OCI-M2 (cell line): ENCODE results near the gene TOX2.

Source experiments
- DNase-seq: peaks from one replicate; lab custom pipeline; 2025; ENCODE audit not compliant: unreplicated experiment; lab: John Stamatoyannopoulos, UW

Gene TOX2

DNA sequence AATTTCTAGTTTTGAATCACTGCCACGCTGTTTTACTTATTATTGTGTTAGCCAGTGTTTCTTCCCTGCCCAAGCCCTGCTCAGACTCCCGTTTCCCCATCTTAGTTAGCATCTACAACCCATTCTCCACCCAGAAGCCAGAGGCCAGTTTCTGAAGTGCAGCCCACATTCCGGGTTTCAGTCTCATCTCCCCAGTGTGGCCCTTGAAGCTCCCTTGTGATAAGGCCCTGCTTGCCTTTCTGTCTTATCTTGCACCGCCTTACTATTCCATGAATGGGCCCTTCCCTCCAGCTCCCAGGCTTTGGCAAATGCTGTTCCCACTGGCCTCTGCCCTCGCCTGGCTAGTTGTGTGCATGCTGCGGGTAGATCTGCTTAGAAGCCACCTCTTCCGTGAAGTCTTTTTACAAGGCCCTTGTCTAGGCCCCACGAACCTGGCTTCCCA lies 41.1 kb downstream of the TOX2 start:
- DNase-seq: no peak

DNA sequence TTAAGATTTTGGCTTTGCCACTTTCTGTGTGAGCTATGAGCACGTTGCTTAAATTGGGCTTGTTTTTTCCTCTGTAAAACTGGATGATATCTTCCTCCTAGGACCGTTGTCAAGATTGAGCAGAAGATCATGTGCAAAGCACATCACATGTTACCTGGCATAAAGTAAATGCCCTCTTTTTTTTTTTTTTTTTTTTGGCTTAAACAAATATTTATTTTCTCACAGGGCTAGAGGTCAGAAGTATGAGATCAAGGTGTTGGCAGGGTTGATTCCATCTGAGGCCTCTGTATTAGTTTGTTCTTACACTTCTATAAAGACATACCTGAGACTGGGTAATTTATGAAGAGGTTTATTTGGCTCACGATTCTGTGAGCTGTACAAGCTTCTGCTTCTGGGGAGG lies 42.7 kb downstream of the TOX2 start:
- DNase-seq: no peak

DNA sequence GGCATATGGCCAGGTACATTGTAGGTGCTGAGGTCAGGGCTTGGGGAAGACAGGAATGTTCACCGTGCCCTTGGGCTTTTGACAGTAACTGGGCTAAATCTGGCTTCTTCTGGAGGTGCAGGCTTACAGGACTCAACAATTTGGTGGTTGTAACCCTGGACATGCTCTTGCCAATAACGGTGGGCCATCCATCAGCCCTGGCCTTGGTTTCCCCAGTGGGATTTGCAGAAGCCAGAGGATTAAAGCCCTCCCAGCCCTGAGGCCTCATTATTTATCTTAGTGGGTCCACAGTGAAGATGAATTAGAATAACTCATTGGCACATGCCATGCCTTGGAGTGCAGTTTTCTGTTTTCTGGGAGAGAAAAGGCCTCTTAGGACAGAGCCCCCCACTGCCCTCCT lies 44.0 kb downstream of the TOX2 start:
- DNase-seq: no peak

DNA sequence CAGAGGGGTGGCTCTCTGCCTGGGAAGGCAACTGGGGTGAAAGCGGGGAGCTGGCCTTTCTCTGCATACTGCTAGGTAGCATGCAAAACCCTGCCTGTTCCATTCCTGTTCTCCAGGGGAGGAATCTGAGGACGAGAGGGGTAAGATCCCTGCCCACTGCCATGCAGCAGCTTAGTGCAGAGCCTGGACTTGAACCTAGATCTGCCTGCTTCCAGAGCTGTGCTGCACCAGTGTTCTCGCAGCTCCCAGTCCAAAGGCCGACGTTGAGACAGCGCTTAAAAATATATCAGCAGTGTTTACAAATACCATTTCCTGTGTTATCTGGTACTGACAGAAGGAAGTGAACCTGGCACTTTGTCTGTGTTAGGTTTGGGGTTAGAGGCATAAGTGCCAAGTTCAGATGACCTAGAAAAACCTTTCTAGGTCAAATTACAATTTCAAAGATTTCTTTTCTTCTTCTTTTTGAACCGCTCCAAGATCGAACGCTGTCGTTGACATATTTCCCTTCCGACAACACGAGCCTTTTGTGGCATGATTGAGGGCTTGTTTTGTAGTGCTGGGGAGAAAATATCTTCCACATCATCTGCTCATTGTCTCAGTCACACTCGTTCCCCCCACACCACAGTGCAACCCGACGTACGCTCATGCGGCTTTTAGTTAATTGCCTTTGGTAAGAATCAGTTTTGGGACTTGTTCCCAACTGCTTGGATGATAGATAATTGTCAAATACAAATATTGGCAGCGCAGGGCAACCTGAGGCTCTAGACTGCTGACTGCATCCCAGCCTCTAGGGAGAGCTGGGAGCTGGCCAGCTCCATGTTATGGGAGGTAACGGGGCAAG lies 44.6 kb downstream of the TOX2 start:
- DNase-seq: peak; percentile 23

DNA sequence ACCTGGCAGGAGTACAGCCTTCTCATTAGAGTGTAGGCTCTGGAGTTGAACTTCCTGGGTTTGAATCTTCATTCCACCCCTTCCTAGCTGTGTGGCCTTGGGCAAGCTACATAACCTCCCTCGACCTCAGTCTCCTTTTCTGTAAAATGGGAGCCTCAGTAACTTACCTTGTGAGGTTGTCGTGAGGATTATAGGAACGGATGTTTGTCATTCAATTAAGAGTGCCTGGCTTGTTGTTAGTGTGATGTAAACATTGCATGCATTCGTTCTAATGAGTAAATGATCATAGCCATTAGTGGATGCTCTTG lies 45.2 kb downstream of the TOX2 start:
- no peak for DNase-seq

DNA sequence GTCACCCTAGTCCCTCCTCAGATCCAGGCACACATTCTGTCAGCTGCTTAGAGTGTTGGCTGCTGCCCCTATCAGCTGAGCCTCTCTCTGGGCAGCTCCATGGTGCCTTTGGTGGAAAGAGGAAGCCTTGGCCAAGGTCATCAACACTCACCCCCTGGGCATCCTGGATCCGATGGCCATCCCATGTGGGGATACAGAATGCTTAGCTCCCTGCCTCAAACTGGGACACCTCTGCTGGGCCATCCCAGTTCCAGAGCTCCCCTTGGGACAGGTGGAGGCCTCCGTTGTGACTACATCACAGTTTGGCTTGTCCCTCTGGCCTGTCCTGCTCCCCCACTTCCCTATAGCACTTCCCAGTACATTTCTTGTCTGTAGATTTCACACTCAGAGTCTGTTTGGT lies 45.6 kb downstream of the TOX2 start:
- no peak for DNase-seq

DNA sequence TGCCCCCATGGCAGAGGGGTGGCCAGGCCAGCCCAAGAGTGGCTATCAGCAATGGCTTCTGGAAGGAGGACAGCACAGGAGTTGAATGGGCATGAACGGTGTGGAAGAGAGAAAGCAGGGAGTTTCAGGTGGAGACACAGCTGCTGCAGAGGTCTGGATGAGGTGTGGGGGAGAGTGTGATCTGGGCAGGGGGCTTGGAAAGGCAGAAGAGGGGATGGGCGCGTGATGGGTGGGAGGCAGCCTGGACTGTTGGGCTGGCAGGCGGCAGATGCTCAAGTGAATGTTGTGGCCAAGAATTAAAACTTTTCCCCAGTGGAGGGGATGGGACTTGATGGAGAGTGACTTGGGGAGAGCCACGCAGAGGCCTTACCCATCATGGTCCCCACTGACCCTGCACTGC lies 46.5 kb downstream of the TOX2 start:
- DNase-seq: no peak

DNA sequence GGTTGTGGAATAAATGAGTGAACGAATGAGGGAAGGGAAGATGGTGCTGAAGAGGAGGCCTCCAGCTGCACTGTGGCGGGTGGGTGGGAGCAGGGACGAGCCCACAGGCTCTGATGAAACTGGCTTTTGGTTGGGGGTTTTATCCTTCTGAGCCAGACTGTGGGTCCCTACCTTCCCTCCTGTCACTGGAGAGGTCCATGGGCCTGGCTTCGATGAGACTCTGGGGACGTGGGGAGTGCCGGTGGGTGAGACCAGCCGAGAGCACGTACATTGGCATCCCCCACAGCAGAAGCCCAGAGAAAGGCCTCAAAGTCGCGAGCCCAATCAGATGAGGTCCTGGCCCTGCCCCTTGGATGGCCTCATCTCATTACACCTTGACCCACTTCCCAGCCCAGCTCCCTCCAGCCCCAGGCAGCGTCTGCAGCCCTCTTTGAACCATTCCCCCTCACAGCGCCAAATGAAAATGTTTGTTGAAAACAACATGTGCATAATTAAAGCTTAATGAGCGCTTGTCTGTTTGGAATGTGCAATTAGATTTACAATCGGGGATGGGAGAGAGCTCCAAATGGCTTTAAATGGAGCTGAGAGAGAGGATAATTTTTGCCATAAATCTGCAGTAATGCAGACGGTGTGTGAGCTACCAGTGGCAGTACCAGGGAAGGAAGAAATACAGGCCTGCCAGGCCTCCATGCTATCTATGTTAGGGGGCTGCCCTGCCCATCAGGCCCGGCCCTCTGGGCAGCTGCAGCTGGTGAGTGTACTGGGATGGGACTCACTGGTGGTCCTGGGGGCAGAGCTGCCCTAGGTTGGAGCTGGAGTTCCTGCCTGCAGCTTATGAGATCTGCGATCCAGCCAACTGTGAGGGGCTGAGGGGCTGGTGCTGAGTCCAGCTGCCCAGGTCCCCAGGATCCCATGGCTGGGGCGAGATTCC lies 47.2 kb downstream of the TOX2 start:
- DNase-seq: no peak

DNA sequence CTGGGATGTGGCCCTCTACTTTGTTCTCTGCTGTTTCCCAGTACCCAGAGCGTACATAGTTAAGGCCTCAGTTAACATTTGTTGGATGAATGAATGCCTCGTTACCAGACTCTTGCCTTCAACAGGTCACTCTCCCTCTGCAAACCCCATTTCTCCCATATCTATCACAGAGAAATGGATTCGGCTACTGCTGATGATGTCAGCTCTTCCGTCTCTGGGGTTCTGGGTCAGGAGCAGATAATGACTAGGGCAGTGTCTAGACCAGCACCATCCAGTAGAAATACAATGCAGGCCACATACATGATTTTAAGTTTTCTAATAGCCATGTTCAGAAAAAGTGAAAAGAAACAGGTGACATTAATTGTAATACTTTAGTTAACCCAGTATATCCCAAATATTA lies 47.9 kb downstream of the TOX2 start:
- no peak for DNase-seq

DNA sequence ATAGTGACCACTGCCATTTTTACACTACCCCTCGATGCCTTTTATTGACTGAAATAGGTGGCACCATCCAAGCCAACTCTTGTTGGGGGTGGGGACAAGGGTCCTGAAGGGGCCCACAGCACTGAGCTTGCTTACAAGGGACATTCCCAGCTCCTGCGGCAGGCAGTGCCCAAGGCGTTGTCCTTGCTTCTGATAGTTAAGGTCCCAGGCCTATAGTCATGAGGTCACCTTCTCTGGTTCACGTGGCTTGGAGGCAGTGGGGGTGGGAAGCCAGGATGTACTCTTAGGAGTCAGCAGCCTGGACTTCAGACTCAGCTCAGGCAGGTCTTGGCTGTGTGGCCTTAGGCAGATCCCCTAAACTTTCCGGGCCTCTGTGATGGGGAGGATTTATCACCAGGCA lies 48.6 kb downstream of the TOX2 start:
- DNase-seq: no peak

DNA sequence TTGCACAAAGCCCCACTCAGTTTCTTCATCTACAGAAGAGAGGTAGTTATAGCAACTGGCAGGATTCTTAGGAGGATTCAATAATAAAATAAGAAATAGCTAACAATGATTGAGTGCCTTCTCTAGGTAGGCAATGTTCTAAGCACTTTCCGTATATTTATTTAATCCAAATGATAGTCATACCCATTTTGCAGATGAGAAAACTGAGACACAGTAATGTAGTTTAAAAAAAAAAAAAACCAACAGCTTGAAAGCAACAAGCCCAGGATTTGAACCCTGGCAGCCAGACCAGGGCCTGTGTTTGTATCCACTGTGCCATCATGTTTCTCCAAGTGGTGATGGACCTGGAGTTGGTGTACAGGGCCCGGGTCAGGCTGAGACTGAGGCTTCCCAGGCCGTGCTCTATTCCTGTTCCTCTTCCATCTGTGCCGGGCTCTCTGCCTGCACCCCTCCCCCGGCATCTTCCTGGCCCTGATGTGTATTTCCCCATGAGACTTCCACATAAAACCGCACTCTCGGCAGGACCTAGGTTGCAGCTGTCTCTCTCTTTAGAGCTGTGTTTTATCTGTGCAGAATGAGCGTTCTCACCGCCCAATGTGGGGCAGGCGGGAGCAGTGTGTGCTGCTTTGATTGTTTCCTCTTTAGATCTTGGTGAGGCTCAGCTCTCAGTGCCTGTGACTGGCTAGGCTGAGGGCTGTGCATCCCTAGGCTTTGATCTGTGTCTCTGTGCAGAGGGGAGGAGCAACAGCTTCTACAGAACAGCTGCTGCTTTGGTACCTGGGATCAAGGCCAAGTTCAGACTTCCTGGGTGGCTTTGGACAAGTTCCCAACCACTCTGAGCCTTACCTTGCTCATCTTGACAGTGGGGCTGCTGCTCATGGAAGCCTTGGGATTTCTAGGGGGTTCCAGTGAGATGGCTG lies 49.5 kb downstream of the TOX2 start:
- DNase-seq: no peak

DNA sequence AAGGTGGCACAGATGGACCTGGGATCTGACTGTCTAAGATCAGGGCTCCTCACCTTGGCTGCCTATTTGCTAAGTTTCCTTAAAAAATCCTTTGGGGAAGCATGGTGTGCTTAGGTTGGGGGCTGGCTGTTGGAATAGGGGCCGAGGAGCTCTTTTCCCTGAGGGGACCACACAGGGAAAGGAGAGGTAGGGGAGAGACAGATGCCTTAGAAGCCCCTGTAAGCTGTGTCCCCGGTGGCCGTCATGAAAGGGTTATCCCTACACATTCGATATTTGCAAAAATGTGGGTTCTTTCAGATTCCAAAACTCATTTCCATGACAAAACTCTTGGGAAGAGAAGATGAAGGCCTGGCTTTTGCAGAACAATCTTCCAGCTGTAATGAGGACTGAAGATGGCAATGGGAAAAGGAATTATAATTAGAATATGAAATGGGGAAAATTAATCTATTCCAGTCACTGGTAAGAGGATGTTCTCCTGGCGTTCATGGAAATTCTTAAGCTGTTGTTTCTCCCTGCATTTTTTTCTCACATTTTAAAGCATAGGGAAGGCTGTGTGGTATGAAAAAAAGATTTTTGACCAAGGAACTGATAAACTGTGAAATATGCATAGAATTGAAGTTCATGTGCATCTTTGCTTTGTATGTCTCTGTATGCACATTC lies 53.8 kb downstream of the TOX2 start:
- no peak for DNase-seq

DNA sequence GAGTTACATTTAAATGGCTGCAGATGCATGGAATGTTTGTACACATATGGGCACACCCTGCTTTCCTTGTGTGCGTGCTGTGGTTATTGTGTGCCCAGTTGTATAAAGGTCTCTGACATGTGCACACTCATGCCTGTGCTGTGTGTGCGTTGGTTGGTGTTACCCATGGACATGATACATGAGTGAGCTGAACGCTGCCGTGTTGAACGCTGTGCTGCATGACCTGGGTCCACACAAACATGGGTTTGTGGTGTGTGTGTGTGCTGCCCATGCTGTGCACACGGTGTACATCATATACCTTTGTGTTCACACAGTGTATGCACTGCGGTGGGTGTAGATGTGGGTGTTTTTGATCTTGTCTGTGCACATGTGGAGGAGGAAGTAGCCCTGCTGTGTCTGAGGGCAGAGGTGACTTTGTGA lies 54.4 kb downstream of the TOX2 start:
- DNase-seq: no peak

DNA sequence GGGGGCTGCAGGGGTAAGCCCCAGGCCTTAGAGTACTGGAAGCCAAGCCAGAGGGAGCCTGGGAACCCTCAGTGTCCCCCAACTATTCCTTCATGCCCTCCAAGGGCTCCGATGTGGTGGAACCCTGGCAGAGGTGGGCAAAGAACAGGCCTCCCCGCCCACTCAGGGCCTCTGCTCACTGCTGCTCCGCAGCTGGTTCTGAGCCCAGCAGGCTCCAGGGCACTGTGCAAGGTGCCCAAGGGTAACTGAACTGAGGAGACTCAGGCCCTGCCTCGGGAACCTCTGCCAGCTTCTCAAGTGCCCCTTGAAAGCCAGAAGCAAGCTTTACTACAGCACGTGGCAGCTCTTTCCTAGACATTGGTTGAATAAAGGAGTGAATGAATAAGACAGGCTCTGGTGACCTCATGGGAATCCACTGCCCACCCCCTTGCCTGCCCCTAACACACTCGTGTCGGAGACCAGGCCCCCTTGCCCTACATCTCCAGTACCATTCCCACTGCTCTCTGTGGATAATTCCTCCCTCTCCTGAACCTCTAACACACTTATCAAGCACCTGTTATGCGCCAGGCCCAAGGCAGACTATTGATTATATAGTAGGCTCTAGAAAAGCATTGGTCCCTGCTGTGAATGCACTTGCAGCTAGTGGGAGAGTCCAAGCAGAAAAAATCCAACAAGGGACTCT lies 55.0 kb downstream of the TOX2 start:
- no peak for DNase-seq

DNA sequence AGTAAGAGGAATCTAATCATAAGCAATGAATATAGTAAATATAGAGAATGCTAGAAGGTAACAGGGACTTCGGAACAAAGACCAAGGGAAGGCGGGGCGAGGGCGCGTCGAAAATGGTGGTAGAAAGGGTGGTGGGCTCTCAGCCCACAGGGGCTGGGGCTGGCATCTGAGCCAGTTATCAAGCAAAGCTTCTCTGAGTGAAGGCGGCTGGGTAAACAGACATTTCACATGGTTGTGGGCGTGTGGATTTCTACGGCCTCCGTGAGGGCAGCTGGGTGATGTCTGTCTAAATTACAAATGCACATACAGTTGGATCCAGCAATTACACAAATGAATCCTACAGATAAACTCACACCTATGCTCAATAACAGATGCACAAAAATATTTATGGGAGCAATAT lies 56.6 kb downstream of the TOX2 start:
- no peak for DNase-seq

DNA sequence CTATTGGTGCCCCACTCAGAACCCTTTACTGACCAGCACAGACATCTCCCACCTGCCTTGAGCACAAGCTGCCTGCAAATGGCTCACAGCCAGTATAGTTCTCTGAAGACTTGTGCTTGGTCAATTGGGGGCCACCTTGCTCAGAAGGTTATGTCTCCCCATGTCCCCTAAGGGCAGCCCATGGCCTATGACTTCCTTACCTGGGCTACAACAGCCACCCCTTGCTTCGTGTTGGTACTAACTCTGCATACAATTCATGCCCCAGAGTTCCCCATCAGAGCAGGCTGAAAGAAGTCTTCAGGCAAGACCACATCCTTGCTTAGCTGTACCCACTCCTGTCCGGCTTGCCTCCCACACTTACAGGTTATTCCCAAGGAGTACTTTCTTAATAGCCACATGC lies 57.4 kb downstream of the TOX2 start:
- no peak for DNase-seq

DNA sequence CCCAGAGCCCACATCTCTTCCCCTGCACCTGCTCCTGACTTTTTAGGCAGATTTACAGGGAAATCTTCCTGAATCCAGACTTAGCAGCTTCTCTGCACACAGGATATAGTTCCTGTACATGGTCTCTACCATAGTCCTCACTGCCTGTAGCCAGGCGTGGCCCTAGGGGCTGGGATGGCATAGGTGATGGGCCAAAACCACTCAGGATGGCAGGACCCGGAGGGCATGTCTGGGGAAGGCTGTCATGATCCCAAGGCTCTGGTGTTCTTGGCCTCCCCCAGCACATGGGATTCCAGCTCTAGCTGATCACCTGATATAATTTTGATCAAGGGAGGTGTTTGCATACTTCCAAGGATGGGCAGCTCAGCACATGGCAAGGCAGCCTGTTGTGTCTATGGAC lies 58.0 kb downstream of the TOX2 start:
- DNase-seq: no peak

DNA sequence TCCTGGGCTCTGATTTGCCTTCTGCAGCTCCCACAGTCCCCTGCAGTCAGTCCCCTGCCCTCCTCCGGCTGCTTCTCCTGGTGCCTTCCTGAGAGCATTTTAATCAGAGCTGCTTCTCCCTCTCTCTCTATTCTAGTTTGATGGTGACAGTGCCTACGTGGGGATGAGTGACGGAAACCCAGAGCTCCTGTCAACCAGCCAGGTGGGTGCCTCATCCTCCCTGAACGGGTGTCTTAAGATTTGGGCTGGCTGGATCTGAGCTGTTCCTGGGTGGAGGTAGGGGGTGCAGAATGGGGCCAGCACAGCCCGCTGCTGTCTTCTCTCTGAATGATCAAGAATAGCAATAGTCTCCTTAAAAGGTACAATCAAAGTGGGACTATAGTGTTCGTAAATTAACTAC lies 58.6 kb downstream of the TOX2 start:
- DNase-seq: no peak

DNA sequence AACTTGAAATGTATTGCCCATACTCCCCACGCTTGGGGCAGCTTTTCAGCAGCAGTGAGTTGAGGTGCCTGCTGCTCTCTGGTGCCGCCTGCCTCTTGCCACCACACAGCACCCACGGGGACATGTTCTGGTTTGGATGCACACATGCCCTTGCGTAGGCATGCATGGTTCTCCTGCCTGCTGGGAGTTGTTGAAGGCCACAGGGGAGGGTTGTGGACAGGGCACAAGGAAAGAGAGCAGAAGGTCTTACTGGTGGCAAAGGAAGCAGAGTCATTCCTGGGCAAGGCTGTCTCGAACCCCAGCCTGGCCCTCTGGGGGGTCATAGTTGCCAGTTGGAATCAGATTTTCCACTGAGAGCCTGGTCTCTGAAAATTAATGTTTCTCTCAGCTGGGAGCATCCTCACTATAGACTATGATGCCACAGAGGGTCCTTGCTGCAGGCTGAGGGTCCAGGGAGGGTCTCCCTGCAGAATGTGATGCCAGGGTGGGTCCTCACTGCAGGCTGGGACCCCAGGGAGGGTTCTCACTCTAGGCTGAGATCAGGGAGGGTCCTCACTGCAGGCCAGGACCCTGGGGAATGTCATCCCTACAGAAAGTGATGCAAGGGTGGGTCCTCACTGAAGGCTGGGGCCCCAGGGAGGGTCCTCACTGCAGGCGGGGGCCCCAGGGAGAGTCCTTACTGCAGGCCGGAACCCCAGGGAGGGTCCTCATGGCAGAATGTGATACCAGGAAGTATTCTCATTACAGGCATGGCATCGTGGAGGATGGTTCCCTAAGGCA lies 59.2 kb downstream of the TOX2 start:
- DNase-seq: no peak
